Right lobe of liver (tissue), 6 donors: ENCODE measurements around the gene RNF157. TPM values are rescaled to one million over a fixed set of nuclear protein-coding genes. Genes with fewer than 3 reads are reported as not detected.

ENCODE experiments used
- ATAC-seq, 4 donors: fragments of 200-7000 bp; cut with Tn5 transposase; one replicate each; pipeline ENCODE4 v1.9.1; 2020; ENCODE audit warnings: mild to moderate bottlenecking in 4 of 4, moderate library complexity in 4 of 4
- DNase-seq, 3 donors: peaks; one replicate each; pipeline ENCODE4 v3.0.0-alpha.2; 2020
- H3K27ac ChIP-seq, 3 donors: fragments of 200-600 bp; one replicate each; pipeline ENCODE4 v1.8.0; 2022
- H3K27me3 ChIP-seq, 2 donors: fragments of 200-600 bp; one replicate each; pipeline ENCODE4 v1.8.0; 2022
- H3K36me3 ChIP-seq, 4 donors: fragments of 200-600 bp; sonication (generic) in 1 of 4; one replicate each; pipeline versions ENCODE4 v1.5.1 to v1.8.0; 2017 to 2022; ENCODE audit warnings: control low read depth in 1 of 4
- H3K4me1 ChIP-seq, 4 donors: fragments of 200-600 bp; sonication (generic) in 1 of 4; one replicate each; pipeline versions ENCODE4 v1.5.1 to v1.8.0; 2017 to 2022; ENCODE audit warnings: control low read depth in 1 of 4
- H3K4me3 ChIP-seq, 3 donors: fragments of 200-600 bp; one replicate each; pipeline ENCODE4 v1.8.0; 2022
- H3K9me3 ChIP-seq, 4 donors: fragments of 200-600 bp; sonication (generic) in 1 of 4; one replicate each; pipeline versions ENCODE4 v1.5.1 to v1.8.0; 2017 to 2022; ENCODE audit warnings: control low read depth in 1 of 4
- CTCF ChIP-seq, 4 donors: fragments of 200-600 bp in 3 of 4; fragments of 450-650 bp in 1 of 4; IDR thresholded peaks; one replicate each; pipeline versions ENCODE4 v1.5.1 to v1.8.0; 2016 to 2022; ENCODE audit warnings: antibody characterized with exemption in 4 of 4, mild to moderate bottlenecking in 2 of 4
- POLR2A ChIP-seq: fragments of 450-650 bp; IDR thresholded peaks from one replicate; pipeline ENCODE4 v1.6.1; 2017; ENCODE audit warnings: antibody characterized with exemption, mild to moderate bottlenecking
- WGBS: methylation state at CpG from one replicate; pipeline ENCODE4 v1.1.6; 2018; ENCODE audit warnings: low coverage, low lambda C conversion rate; ENCODE audit not compliant: insufficient coverage; ENCODE audit errors: missing lambda C conversion rate; 5-methylcytosine and 5-hydroxymethylcytosine counted together
- intact Hi-C, 2 donors: fragments of 100-400 bp; cut with DNase I; formaldehyde crosslinking; loops; one replicate each; pipeline versions ENCODE4 v1.11.2 to v1.14.1; 2022
- total RNA-seq, 6 experiments: library from RNA; depleted of rRNA in 2 of 6; stranded (reverse); fragments of >200 nt in 2 of 6; fragmentation: NEBNext Ultra II Directional in 3 of 6; extraction: Animal tissue kit (Norgen Biotek cat#: 25700) in 3 of 6; gene quantifications; one replicate each; pipeline versions ENCODE4 v1.1.0 to v1.2.4, GENCODE V29; 2016 to 2023
- donor health status: DM: no; HTN: yes; CAD: no.
- donor health status: DM: no; HTN: no; CAD: no.
- donor health status: DM: no; HTN: no; CAD: no.
- donor health status: DM: no; HTN: yes; CAD: no.
- donor health status: DM: no; HTN: yes; CAD: no.

Gene RNF157
- total RNA-seq, 6 experiments from 2014 or later: 0.39 to 14.5 (median 6.0) TPM

DNA sequence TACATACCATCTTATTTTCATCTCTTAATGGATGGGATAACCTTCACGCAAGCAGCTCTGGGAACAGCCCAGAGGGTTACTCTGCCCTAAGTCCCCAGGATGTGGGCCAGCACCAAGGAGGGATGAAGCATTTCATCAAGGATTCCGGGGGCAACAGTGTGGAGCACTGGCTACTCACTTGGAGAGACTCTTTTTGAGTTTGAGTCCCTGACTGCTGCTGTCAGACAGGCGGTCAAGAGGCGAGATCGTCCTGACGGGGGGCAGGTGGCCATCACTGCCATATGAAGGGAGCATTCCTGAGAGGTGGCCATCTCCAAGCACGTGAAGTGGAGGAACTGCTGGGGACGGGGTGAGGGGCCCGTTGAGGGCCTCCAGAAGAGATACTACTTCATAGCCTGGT lies 81.1 kb downstream of the RNF157 start:
- Histone ChIP-seq H3K4me1 (no peaks in the 10 kb centered on the region), H3K27ac (no peak overlapping the region), H3K27me3 (no peaks in the 10 kb centered on the region), H3K9me3 (no peaks in the 10 kb centered on the region), H3K36me3 (no peaks in the 10 kb centered on the region), H3K4me3 (no peak overlapping the region)
- TF ChIP-seq POLR2A: no peak
- TF ChIP-seq CTCF (IDR thresholded peaks at IDR 0.05): no peak
- peak in 1 of 3 donors; percentile 35 for DNase-seq
- intact Hi-C loops: no loop called here
- ATAC-seq: no peak
- WGBS: 79% methylated on average over 6 of the region's 9 CpGs

DNA sequence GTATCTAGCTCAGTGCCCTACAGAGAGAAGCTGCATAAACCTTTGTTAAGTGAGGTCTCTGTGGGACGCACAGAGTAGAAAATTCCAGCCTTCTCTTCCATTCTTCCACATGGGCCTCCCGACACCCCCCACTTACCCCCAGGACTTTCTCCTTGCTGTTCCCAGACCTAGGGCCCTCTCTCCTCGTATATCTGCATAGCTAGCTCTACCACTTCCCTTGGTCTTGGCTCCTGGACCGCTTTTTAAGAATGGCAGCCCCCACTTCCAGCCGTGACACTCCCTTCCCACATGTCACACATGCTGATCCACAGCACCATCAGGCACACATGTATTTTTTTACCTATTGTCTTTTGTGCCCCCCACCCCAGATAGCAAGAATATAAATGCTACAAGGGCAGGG lies 82.5 kb downstream of the RNF157 start:
- DNase-seq (no peak), ATAC-seq (no peak)
- WGBS: 87% methylated on average over 5 of the region's 5 CpGs
- H3K4me1 ChIP-seq: no peaks in the 10 kb centered on the region
- H3K4me3 ChIP-seq: no peak overlapping the region
- no peaks in the 10 kb centered on the region for H3K27me3 ChIP-seq
- H3K9me3 ChIP-seq: no peaks in the 10 kb centered on the region
- no peaks in the 10 kb centered on the region for H3K36me3 ChIP-seq
- H3K27ac ChIP-seq: no peak overlapping the region
- TF ChIP-seq POLR2A (no peak), CTCF (IDR thresholded peaks at IDR 0.05) (no peak)
- intact Hi-C loops: no loop called here

GRCh38 chr17:76156662-76156991 lies 83.7 kb downstream of the RNF157 start:
- ATAC-seq (no peak), DNase-seq (peak in 1 of 3 donors; percentile 39)
- Histone ChIP-seq H3K27me3 (no peaks in the 10 kb centered on the region), H3K9me3 (no peaks in the 10 kb centered on the region), H3K27ac (no peak overlapping the region), H3K4me1 (no peaks in the 10 kb centered on the region), H3K4me3 (no peak overlapping the region), H3K36me3 (no peaks in the 10 kb centered on the region)
- intact Hi-C loops: no loop called here
- 79% methylated on average over 6 of the region's 8 CpGs for WGBS
- no peak for TF ChIP-seq POLR2A

- 93% methylated on average over 7 of the region's 13 CpGs for WGBS
- intact Hi-C loops: no loop called here
- peak in 1 of 3 donors; percentile 29 for DNase-seq
- peak in 1 of 4 donors; percentile 8 for ATAC-seq
- Histone ChIP-seq H3K27ac (no peak overlapping the region), H3K4me1 (peaks cover 0 to 1% (median under 1%) of the 10 kb centered on the region in 4 donors), H3K9me3 (no peaks in the 10 kb centered on the region), H3K36me3 (no peaks in the 10 kb centered on the region), H3K4me3 (no peak overlapping the region), H3K27me3 (no peaks in the 10 kb centered on the region)
- TF ChIP-seq CTCF (IDR thresholded peaks at IDR 0.05): no peak
- TF ChIP-seq POLR2A: no peak
Measured at GRCh38 chr17:76155988-76156661, 84.2 kb downstream of the RNF157 start.

DNA sequence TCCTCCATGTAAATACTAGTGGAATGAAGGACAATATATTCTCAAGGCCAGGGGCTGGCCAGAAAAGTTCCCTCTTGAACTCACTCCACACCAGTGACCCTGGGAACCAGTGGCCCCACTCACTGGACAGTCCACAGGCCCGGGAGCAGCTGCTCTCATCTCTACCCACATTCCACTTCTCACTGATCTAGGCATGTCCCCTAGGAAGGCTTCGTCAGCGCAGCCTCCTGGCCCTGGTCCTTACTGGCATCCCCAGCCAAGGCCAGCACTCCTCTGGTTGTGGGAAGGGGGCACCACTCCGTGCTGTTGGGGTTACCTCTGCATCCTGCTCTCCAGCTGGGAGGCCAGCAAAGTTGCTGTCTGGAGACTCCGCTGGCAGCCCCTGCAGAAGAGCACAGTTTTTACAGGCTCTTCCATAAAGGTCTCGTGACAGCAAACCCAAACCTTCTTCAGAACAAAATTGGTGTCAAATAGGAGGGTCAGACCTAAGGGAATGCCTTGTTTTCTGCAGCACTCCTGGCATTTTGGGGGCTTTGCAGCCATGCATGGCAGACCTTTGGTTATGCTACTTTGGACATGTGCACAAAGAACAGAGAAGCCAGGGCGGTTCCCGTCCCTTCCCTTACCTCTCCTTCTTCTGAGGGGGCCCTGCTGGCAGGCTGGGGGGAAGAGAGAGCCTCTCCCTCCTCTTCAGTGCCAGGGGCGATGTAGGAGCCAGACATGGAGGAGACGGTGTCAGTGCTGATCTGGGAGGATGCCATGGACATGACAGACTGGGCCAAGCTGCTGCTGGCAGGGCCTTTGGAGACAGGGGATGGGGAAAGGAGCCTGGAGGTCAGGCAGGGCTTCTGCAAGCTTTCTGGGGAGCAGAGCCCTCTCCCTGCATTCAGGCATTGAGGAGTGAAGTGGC lies 85.1 kb downstream of the RNF157 start:
- Histone ChIP-seq H3K4me3 (no peak overlapping the region), H3K27me3 (no peaks in the 10 kb centered on the region), H3K27ac (no peak overlapping the region), H3K9me3 (no peaks in the 10 kb centered on the region), H3K36me3 (no peaks in the 10 kb centered on the region), H3K4me1 (peaks cover 0 to 10% (median 2%) of the 10 kb centered on the region in 4 donors)
- TF ChIP-seq CTCF (IDR thresholded peaks at IDR 0.05) (no peak), POLR2A (no peak)
- 80% methylated on average over 2 of the region's 10 CpGs for WGBS
- ATAC-seq (no peak), DNase-seq (peak in 2 of 3 donors; percentile 12 to 42)
- intact Hi-C loops: no loop called here
